ENCODE measurements around the gene LUC7L3. TPM values are rescaled to one million over a fixed set of nuclear protein-coding genes. Genes with fewer than 3 reads are reported as not detected.
A peak's percentile ranks its signal among the peaks of the same experiment; 100 is the strongest.

The LUC7L3 gene
- total RNA-seq, 2 donors from 2014 or later, result 81.8 to 234 TPM

DNA sequence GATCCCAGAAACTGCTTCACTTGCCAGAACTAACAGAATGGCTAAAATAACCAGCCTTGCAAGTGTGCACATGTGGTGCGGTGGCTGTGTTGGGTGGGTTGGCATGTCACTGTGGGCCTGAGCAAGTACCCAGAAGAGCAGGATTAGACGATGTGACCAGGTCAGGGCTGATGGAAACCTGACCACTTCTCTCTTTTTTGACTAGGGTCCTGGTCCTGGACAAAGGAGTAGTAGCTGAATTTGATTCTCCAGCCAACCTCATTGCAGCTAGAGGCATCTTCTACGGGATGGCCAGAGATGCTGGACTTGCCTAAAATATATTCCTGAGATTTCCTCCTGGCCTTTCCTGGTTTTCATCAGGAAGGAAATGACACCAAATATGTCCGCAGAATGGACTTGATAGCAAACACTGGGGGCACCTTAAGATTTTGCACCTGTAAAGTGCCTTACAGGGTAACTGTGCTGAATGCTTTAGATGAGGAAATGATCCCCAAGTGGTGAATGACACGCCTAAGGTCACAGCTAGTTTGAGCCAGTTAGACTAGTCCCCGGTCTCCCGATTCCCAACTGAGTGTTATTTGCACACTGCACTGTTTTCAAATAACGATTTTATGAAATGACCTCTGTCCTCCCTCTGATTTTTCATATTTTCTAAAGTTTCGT is 28.4 kb upstream of the LUC7L3 start:
- H3K27me3 Mint-ChIP-seq, result no peaks in the 10 kb centered on the region
- peaks cover 15% of the 10 kb centered on the region for H3K36me3 Mint-ChIP-seq
- no peaks in the 10 kb centered on the region for H3K9me3 Mint-ChIP-seq
- DNase-seq (ENCODE audit: low spot score) (no peak), ATAC-seq (no peak)
- no peak overlapping the region for H3K27ac Mint-ChIP-seq
- H3K4me3 Mint-ChIP-seq, result no peak overlapping the region
- H3K4me1 Mint-ChIP-seq (ENCODE audit: low read depth in 2 of 2), result no peaks in the 10 kb centered on the region

DNA sequence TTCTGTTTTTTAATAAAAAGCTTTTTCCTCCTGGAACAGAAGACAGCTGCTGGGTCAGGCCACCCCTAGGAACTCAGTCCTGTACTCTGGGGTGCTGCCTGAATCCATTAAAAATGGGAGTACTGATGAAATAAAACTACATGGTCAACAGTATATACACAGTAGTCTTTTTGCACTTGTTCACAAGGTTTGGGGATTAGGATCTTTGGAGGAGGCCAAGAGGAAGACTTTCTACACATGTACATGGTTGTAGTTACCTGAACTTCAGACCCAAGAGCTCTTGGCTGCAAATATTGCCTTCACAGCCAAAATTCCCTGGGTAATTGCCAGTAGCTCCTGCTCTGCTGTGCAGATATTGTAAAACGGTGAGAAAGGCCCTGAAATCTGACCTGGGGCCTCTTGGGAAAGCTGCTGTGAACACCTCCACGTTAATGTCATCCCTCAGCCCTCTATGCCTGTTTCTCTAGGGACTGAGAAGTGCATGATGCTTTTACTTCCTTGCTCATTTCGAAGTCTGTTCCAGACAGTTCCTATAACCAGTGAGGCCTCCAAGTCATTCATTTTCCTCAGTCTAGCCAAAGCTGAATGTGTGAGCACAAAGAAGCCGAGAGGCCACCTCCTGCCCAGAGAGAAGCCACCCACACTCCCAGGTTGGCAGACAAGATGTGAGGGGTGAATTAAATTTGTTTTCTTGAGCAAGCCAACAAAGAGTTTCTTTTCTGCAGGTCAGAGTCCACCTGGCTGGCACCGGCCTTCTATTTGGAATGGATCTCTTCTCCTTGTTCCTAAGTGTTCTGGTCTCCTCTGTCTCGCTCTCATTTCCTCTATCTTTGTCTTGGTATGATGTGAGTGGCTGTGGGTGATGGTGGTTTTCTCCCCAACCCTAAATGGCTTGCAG is 27.6 kb upstream of the LUC7L3 start:
- Mint-ChIP-seq H3K36me3 (peaks cover 22% of the 10 kb centered on the region), H3K4me1 (ENCODE audit: low read depth in 2 of 2) (no peaks in the 10 kb centered on the region), H3K4me3 (no peak overlapping the region), H3K27ac (no peak overlapping the region), H3K9me3 (no peaks in the 10 kb centered on the region), H3K27me3 (no peaks in the 10 kb centered on the region)
- ATAC-seq (no peak), DNase-seq (ENCODE audit: low spot score) (no peak)

DNA sequence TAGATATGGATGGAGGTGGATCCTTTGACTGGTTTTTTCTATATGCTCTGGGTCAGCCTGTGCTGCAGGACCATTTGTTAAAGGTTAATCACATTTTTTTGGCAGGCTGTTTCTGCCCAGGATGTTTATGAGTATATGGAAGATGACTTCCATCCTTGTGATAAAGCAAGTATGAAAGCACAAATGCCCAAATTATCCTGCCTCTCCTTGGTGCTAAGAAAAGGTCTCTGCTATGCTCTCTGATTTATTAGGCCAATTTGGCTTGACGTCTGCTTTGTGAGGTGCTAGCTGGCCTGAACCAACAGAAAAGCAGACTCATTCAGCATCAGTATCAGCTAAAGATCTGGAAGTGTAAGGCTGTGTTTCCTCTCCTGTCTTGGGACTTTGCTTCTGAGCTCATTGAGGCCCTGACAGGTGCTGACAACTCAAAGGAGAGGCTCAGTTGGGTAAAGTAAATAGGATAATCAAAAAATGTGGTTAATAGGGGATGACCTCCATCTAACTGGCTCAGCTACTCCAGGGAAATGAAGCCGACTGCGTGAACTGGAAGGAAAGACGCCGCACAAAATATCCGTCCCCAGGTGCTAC is 26.9 kb upstream of the LUC7L3 start:
- H3K4me3 Mint-ChIP-seq, result no peak overlapping the region
- H3K9me3 Mint-ChIP-seq, result no peaks in the 10 kb centered on the region
- ATAC-seq, result no peak

DNA sequence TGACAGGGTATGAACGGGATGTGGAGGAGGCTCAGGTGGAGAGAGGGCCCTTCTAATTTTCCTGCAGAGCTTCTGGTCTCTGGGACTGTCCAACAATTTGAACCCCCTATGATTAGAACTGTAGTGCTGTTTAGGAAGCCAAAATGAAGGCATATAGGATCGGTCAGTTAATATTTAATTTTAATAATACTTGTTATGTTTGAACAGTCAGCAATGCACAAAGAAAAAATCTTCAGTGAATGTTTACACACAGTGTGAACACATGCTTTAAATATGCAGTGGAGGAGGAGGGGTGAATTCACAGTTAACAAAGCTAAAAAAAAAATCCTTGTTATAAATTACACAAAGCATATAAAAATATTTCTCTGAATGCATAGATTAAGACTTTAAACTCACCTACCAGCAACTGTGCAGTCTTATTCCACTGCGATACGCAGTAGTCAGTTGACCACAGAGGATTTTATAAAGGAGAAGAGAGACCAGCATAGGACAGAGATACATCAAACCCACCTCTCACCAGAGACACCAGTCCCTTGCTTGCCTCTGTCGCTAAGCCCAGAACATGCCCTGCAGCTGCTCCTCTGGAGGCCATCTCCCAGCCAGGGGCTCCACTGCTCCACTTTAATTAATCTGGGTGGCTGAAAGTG is 26.2 kb upstream of the LUC7L3 start:
- DNase-seq (ENCODE audit: low spot score), result no peak
- no peak for ATAC-seq
- peaks cover 2 to 6% of the 10 kb centered on the region in 2 donors for H3K4me1 Mint-ChIP-seq (ENCODE audit: low read depth in 2 of 2)
- H3K27me3 Mint-ChIP-seq, result no peaks in the 10 kb centered on the region
- no peak overlapping the region for H3K4me3 Mint-ChIP-seq
- no peak overlapping the region for H3K27ac Mint-ChIP-seq
- peaks cover 30% of the 10 kb centered on the region for H3K36me3 Mint-ChIP-seq
- no peaks in the 10 kb centered on the region for H3K9me3 Mint-ChIP-seq

More for the DNA sequence above, 26.9 kb upstream of the LUC7L3 start:
- Mint-ChIP-seq H3K4me1 (ENCODE audit: low read depth in 2 of 2) (peaks cover 2 to 6% of the 10 kb centered on the region in 2 donors), H3K27me3 (no peaks in the 10 kb centered on the region), H3K27ac (no peak overlapping the region), H3K36me3 (peaks cover 29% of the 10 kb centered on the region)
- DNase-seq (ENCODE audit: low spot score), result no peak

DNA sequence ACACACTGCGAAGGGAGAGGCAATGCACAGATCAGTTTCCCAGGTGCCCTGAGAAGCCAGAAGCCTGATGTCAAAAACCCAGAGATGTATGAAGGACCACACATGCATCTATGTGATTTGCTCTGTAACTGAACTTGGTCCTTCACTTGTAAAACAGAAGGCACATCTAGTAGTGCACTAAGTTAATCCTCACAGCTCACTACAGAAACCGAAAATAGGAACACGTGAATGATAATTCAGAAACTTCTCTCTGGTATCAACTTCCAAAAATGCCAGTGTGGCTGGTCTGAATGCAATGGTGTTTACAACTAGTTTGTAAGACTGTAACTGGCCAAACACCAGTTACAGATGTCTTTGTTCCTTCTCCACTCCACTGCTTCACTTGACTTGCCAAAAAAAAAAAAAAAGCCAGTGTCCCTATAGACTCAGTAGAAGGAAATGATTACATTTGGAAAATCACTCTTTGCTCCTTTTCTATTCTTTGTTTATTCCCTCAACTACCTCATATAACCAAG is 23.0 kb upstream of the LUC7L3 start:
- Mint-ChIP-seq H3K27ac (no peak overlapping the region), H3K4me1 (ENCODE audit: low read depth in 2 of 2) (peaks cover 5 to 11% of the 10 kb centered on the region in 2 donors), H3K9me3 (no peaks in the 10 kb centered on the region), H3K27me3 (no peaks in the 10 kb centered on the region), H3K4me3 (no peak overlapping the region), H3K36me3 (peaks cover 35% of the 10 kb centered on the region)
- DNase-seq (ENCODE audit: low spot score) (no peak), ATAC-seq (no peak)

DNA sequence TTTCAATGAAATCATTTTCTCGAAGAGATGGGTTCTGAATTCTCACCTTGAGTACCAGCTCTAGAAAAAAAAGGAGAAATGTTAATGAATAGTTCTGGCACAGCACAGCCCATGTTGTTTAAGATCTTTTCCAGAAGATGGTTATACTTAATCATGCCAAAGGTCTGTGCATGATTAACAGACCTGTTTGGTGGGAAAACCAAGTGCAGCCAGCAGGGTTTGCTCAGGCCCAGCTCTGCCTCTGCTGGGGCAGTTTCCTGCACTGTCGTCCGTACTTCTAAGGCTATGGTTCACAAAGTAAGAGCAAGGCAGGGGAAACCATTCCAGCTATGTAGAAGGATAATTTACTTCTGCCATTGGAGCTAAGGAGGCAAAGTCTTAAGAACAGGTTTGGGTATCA is 22.3 kb upstream of the LUC7L3 start:
- no peak for ATAC-seq
- H3K4me3 Mint-ChIP-seq, result no peak overlapping the region
- DNase-seq (ENCODE audit: low spot score), result no peak
- H3K4me1 Mint-ChIP-seq (ENCODE audit: low read depth in 2 of 2), result peaks cover 9 to 12% of the 10 kb centered on the region in 2 donors
- no peaks in the 10 kb centered on the region for H3K9me3 Mint-ChIP-seq
- H3K27ac Mint-ChIP-seq, result no peak overlapping the region
- H3K36me3 Mint-ChIP-seq, result peaks cover 35% of the 10 kb centered on the region
- no peaks in the 10 kb centered on the region for H3K27me3 Mint-ChIP-seq

DNA sequence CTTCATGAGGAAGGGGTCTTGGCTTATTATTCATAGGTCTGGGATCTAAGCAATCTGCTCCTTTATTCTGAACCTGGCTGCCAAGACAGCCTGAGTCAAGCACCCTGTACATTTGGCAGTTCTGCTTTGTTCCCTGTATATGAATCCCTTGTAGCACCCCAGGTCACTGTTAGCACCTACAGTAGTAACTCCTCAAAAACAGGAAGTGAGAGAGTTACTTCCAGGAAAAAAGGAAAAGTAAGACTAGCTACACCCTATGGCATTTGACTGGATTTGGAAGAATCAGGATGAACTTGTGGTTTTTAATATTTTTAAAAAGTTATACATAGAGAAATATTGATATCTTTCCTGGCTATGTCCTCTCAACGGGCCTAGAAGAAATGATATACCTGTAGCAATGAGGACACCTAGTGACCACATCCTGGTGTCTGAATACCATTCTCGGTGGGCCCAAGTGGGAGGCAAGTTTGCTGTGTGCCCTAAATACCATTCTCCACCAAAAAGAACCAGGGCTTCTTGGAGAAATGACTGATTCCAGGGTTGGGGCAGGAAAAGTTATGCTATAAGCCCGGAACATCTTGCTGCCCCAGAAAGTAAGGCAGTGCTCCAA is 21.6 kb upstream of the LUC7L3 start:
- Mint-ChIP-seq H3K27ac (peak overlapping the region in 1 of 2 donors; percentile 38), H3K36me3 (peaks cover 29% of the 10 kb centered on the region), H3K4me3 (no peak overlapping the region), H3K27me3 (no peaks in the 10 kb centered on the region), H3K4me1 (ENCODE audit: low read depth in 2 of 2) (peaks cover 10 to 12% of the 10 kb centered on the region in 2 donors), H3K9me3 (no peaks in the 10 kb centered on the region)
- DNase-seq (ENCODE audit: low spot score) (no peak), ATAC-seq (no peak)

DNA sequence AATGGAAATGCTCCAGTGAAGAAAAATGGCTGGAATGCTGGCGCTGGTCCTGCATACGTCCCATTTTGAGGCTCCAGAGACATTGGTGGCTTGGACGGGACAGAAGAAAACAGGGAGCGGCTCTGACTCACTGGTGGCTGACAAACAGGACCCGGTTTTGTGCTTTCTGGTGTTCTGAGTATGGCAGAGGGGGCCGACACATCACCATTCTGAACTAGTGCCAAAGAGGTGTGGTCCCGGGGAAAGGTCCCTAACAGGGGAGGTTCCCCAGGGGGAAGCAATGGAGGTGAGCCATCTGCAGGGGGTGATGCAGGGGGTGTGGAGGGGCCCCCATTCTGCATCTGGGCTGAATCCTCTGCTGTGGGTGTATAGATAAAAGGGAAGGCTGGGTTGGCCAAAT is 20.0 kb upstream of the LUC7L3 start:
- Mint-ChIP-seq H3K9me3 (no peaks in the 10 kb centered on the region), H3K4me1 (ENCODE audit: low read depth in 2 of 2) (peaks cover 19 to 26% of the 10 kb centered on the region in 2 donors), H3K4me3 (no peak overlapping the region), H3K27ac (no peak overlapping the region), H3K27me3 (no peaks in the 10 kb centered on the region), H3K36me3 (peaks cover 37% of the 10 kb centered on the region)
- ATAC-seq (no peak), DNase-seq (ENCODE audit: low spot score) (no peak)

DNA sequence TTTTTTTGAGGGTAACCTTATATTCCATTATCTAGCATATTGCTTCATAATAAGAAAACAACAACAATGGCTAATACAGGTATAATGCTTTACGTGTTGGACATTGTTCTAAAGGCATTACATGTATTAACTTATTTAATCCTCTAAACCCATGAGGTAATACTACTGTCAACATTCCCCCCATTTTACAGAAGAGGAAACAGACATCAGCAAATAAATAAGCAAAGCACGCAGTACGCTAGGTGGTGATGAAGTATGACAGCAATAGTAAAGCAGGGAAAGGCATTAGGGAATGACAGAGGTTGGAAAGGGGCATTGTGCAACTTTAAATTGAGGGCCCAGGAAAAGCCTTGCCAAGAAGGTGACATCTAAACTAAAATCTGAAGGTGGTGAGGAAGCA is 16.2 kb upstream of the LUC7L3 start:
- no peak overlapping the region for H3K4me3 Mint-ChIP-seq
- no peak for ATAC-seq
- H3K36me3 Mint-ChIP-seq, result peaks cover 19% of the 10 kb centered on the region
- no peak for DNase-seq (ENCODE audit: low spot score)
- peak overlapping the region; percentile 3 to 52 for H3K27ac Mint-ChIP-seq
- no peaks in the 10 kb centered on the region for H3K27me3 Mint-ChIP-seq
- H3K9me3 Mint-ChIP-seq, result no peaks in the 10 kb centered on the region
- peaks cover 23 to 32% of the 10 kb centered on the region in 2 donors for H3K4me1 Mint-ChIP-seq (ENCODE audit: low read depth in 2 of 2)

DNA sequence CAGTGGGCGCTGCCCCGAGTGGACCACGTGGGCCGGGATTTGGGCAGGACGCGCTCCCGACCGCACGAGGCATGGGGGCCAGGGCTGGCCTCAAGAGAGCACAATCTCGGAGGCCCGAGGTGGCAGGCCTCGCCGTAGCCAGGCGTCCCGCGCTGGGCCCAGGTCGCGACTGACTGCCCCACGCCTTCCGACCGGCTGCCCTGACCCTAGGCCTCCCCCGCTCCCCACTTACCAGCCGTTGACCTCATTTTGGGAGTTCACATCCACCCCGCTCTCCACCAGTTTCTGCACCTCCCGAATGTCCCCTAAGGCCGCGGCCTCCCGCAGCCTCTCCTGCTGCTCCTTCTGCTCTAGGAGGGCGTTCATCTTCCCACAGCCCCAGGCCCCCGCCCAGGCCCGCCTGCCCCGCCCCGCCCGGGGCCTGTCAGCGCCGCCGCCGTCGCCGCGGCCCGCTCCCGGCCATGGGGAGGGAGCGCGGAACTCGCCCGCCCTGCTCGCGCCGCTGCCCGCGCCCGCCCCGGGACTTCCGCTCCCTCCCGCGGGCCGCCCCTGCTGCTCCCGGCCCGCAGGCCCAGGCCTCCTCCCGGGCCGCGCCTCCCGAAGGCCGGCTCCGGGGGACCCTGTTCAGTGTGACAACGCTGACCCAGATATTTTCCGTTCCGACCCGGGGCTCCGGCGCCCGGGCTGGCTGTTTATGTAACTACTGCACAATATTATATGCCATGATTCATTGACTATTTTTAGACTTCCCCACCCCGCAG is 11.9 kb upstream of the LUC7L3 start, which contains the start of gene ANKRD40:
TSS of gene ANKRD40 (minus strand) at position 626 of the 761 bp plus-strand sequence. CDS start at position 366, 260 bp downstream.
- H3K4me1 Mint-ChIP-seq (ENCODE audit: low read depth in 2 of 2), result peaks cover 27 to 44% of the 10 kb centered on the region in 2 donors
- peak; percentile 92 to 94 for ATAC-seq

DNA sequence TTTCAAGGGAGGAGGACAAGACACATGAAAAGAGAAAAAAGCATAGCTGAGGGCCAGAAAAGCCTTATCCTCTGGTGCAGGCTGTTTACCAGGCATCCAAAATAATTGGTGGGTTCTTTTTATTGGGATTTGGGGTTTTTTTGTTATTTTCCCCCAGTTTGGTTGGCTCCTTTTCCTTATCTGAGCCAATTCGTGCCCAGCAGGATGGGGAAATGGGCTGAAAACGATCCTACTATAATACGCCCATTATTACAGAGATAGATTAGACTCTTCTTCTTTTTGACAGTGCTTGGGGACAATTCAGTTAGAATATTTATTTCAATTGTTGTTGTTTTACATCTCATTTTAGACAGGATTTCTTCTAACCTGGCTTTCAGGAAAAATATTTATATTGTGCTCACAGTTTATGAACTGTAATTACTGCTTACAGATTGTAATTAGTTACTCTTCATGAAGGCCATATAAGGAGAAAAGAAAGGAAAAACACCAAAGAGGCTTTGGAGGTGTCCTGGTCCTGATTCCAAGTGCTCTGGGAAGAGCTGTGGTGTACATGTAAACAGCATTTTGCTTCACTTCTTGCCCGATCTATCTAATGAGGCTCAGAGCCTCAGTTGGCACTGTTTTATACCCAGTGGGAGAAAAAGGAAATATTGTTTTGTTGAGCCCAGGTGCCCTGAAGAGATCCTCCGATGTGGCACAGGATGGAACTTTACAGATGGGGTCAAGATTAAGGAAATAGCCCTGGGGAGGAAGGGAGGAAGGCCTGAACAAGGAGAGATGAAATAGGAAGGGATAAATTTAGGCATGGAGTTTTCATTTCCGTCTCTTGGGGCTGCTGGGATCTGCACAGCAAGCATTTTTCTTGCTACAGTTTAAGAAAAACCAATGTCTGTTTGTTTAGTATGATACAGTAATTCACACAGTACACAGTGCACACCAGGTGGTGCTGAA is 11.1 kb upstream of the LUC7L3 start:
- Mint-ChIP-seq H3K4me1 (ENCODE audit: low read depth in 2 of 2) (peaks cover 23 to 38% of the 10 kb centered on the region in 2 donors), H3K4me3 (peak overlapping the region; percentile 86), H3K27me3 (no peaks in the 10 kb centered on the region), H3K9me3 (no peaks in the 10 kb centered on the region), H3K27ac (peak overlapping the region; percentile 93 to 99), H3K36me3 (peaks cover 11% of the 10 kb centered on the region)
- no peak for DNase-seq (ENCODE audit: low spot score)
- ATAC-seq, result no peak

More for the DNA sequence above, 11.9 kb upstream of the LUC7L3 start, which contains the start of gene ANKRD40:
- Mint-ChIP-seq H3K27me3 (no peaks in the 10 kb centered on the region), H3K36me3 (peaks cover 14% of the 10 kb centered on the region), H3K4me3 (peak within 1 kb of the TSS; percentile 86), H3K27ac (peak within 1 kb of the TSS; percentile 93 to 99), H3K9me3 (no peaks in the 10 kb centered on the region)
- DNase-seq (ENCODE audit: low spot score), result peak; percentile 91
